Erythroblast (primary cell): Measurements from ENCODE around the gene TRIM33.

ENCODE experiments used
- GATA1 ChIP-seq: IDR thresholded peaks from 2 replicates; pipeline ENCODE4 v1.6.1; 2011; ENCODE audit warnings: low read depth, mild to moderate bottlenecking, control low read depth, low read length, moderate library complexity
- POLR2A ChIP-seq: IDR thresholded peaks from 2 replicates; pipeline ENCODE4 v1.6.1; 2011; ENCODE audit warnings: mild to moderate bottlenecking, low read length

DNA sequence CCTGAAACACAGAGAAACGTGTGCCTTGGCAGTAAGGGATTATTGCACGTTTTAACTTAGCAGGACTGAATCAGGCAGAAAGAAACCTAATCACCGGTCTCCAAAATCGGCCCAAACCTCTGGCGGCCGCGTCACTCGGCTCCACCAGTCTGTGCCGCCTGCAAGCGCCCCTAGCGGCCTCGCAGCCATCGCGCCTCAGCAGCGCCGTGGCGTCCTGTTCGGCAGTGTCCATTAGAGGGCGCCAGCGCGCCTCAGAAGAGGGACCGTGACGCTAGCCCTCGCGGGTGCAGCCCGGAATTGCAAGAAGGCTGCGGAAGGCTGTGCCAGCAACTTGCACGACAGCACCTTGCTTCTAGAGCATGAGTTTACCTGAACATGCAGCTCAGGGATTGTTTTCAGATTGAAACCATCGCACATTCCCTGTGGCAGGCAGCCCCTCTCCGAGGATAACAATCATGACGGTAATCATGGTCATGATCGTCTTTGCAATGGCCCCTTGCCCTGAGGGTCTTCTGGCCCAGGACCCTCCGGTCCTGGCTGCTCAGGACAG lies 164.4 kb downstream of the TRIM33 start:
- TF ChIP-seq POLR2A: no peak
- TF ChIP-seq GATA1: no peak
